Activated gamma-delta T cell treated with Interleukin-2 at 50 U/mL for 16 hours (primary cell): ENCODE data around the gene ST6GALNAC5.
"Not testable (repeated sequence)": the region's sequence is repeated elsewhere in the genome, so short reads cannot be mapped to it uniquely, and the experiment has no call there.

ENCODE experiments used
- DNase-seq: peaks from one replicate; pipeline ENCODE4 v3.0.0-alpha.2; 2020

ST6GALNAC5 gene

GRCh38 chr1:76867342-76868130 lies at the start of gene ST6GALNAC5:
Gene ST6GALNAC5, plus strand, starts transcription at chr1:76867480.
- DNase-seq, result no peak

GRCh38 chr1:76820028-76820427 lies 47.3 kb upstream of the ST6GALNAC5 start:
- DNase-seq, result no peak

GRCh38 chr1:76822961-76823360 lies 44.3 kb upstream of the ST6GALNAC5 start:
- DNase-seq, result not testable (repeated sequence)

- no peak for DNase-seq
Measured at GRCh38 chr1:76824106-76824505, 43.2 kb upstream of the ST6GALNAC5 start.

GRCh38 chr1:76826072-76826845 lies 41.0 kb upstream of the ST6GALNAC5 start:
- DNase-seq, result no peak

GRCh38 chr1:76827066-76827465 lies 40.2 kb upstream of the ST6GALNAC5 start:
- no peak for DNase-seq

GRCh38 chr1:76830373-76830772 lies 36.9 kb upstream of the ST6GALNAC5 start:
- no peak for DNase-seq

GRCh38 chr1:76832521-76832920 lies 34.8 kb upstream of the ST6GALNAC5 start:
- no peak for DNase-seq

GRCh38 chr1:76833151-76833550 lies 34.1 kb upstream of the ST6GALNAC5 start:
- no peak for DNase-seq

- DNase-seq, result no peak
Measured at GRCh38 chr1:76833856-76834255, 33.4 kb upstream of the ST6GALNAC5 start.

- DNase-seq, result no peak
Measured at GRCh38 chr1:76835203-76835602, 32.1 kb upstream of the ST6GALNAC5 start.

- DNase-seq, result no peak
Measured at GRCh38 chr1:76840278-76840677, 27.0 kb upstream of the ST6GALNAC5 start.

GRCh38 chr1:76841460-76841859 lies 25.8 kb upstream of the ST6GALNAC5 start:
- DNase-seq, result no peak

GRCh38 chr1:76843821-76844464 lies 23.3 kb upstream of the ST6GALNAC5 start:
- no peak for DNase-seq

GRCh38 chr1:76854255-76854654 lies 13.0 kb upstream of the ST6GALNAC5 start:
- DNase-seq, result no peak

GRCh38 chr1:76856104-76856503 lies 11.2 kb upstream of the ST6GALNAC5 start:
- no peak for DNase-seq

- DNase-seq, result no peak
Measured at GRCh38 chr1:76857138-76857537, 10.1 kb upstream of the ST6GALNAC5 start.

- no peak for DNase-seq
Measured at GRCh38 chr1:76857973-76858372, 9.3 kb upstream of the ST6GALNAC5 start.

GRCh38 chr1:76861149-76861548 lies 6.1 kb upstream of the ST6GALNAC5 start:
- DNase-seq, result no peak

- no peak for DNase-seq
Measured at GRCh38 chr1:76862447-76862846, 4.8 kb upstream of the ST6GALNAC5 start.

- DNase-seq, result no peak
Measured at GRCh38 chr1:76864383-76864782, 2.9 kb upstream of the ST6GALNAC5 start.

- no peak for DNase-seq
Measured at GRCh38 chr1:76865696-76866286, 1.5 kb upstream of the ST6GALNAC5 start.

GRCh38 chr1:76866566-76866965 lies 714 bp upstream of the ST6GALNAC5 start:
- no peak for DNase-seq
